Astrocyte (in vitro differentiated cells and primary cell): ENCODE measurements around the gene TMEM178B. TPM values are rescaled to one million over a fixed set of nuclear protein-coding genes. Genes with fewer than 3 reads are reported as not detected.

Source experiments
- DNase-seq: peaks from one replicate; pipeline ENCODE4 v3.0.0-alpha.2; 2010; ENCODE audit warnings: low read depth
- FAIRE-seq: peaks from 2 replicates; lab custom pipeline; 2011; peaks lifted over from hg19 to GRCh38; lab: Jason Lieb, UNC
- H2AFZ ChIP-seq: 2 replicates; pipeline ENCODE4 v1.6.0; 2012; ENCODE audit warnings: low read depth, low read length, inconsistent platforms
- H3K27ac ChIP-seq: 2 replicates; pipeline ENCODE4 v1.5.1; 2011; ENCODE audit warnings: low read depth, low read length, inconsistent platforms
- H3K27me3 ChIP-seq: 2 replicates; pipeline ENCODE4 v1.6.0; 2011; ENCODE audit warnings: low read length, inconsistent platforms; ENCODE audit not compliant: insufficient read depth
- H3K36me3 ChIP-seq: 2 replicates; pipeline ENCODE4 v1.5.1; 2011; ENCODE audit warnings: low read length, inconsistent platforms; ENCODE audit not compliant: insufficient read depth
- H3K4me1 ChIP-seq: 2 replicates; pipeline ENCODE4 v1.5.1; 2011; ENCODE audit warnings: low read length, inconsistent platforms; ENCODE audit not compliant: insufficient read depth
- H3K4me2 ChIP-seq: 2 replicates; pipeline ENCODE4 v1.6.0; 2012; ENCODE audit warnings: low read length, inconsistent platforms
- H3K4me3 ChIP-seq: 2 replicates; pipeline ENCODE4 v1.5.1; 2011; ENCODE audit warnings: low read depth, mild to moderate bottlenecking, low read length, inconsistent platforms; ENCODE audit not compliant: insufficient read depth
- H3K79me2 ChIP-seq: 2 replicates; pipeline ENCODE4 v1.6.0; 2012; ENCODE audit warnings: mild to moderate bottlenecking, low read length, inconsistent platforms; ENCODE audit not compliant: insufficient read depth
- H3K9ac ChIP-seq: 2 replicates; pipeline ENCODE4 v1.6.0; 2012; ENCODE audit warnings: mild to moderate bottlenecking, low read length, inconsistent platforms
- H3K9me3 ChIP-seq: 2 replicates; pipeline ENCODE4 v1.5.1; 2012; ENCODE audit warnings: low read depth, mild to moderate bottlenecking, low read length, inconsistent platforms; ENCODE audit not compliant: insufficient read depth
- H4K20me1 ChIP-seq: 2 replicates; pipeline ENCODE4 v1.6.0; 2012; ENCODE audit warnings: low read length, inconsistent platforms; ENCODE audit not compliant: insufficient read depth
- H3K27ac Mint-ChIP-seq: one replicate; pipeline ENCODE4 v1.8.0; 2021; ENCODE audit warnings: mild to moderate bottlenecking, mixed read lengths; ENCODE audit not compliant: unreplicated experiment
- H3K27me3 Mint-ChIP-seq: one replicate; pipeline ENCODE4 v1.8.0; 2021; ENCODE audit warnings: low read depth, mixed read lengths; ENCODE audit not compliant: unreplicated experiment
- H3K36me3 Mint-ChIP-seq: one replicate; pipeline ENCODE4 v1.8.0; 2021; ENCODE audit warnings: low read depth, mixed read lengths; ENCODE audit not compliant: unreplicated experiment
- H3K4me1 Mint-ChIP-seq: one replicate; pipeline ENCODE4 v1.8.0; 2021; ENCODE audit warnings: low read depth, mixed read lengths; ENCODE audit not compliant: unreplicated experiment
- H3K4me3 Mint-ChIP-seq: one replicate; pipeline ENCODE4 v1.8.0; 2021; ENCODE audit warnings: mild to moderate bottlenecking, moderate library complexity, mixed read lengths; ENCODE audit not compliant: unreplicated experiment
- H3K9me3 Mint-ChIP-seq: one replicate; pipeline ENCODE4 v1.8.0; 2021; ENCODE audit warnings: mild to moderate bottlenecking, mixed read lengths; ENCODE audit not compliant: unreplicated experiment
- EZH2 ChIP-seq: IDR thresholded peaks from 2 replicates; pipeline ENCODE4 v1.6.1; 2012; ENCODE audit warnings: mild to moderate bottlenecking, low read length, inconsistent platforms; ENCODE audit not compliant: insufficient read depth
- total RNA-seq: library from RNA; stranded (reverse); gene quantifications from 2 replicates; pipeline ENCODE4 v1.2.1, GENCODE V29; 2021
- TF ChIP-seq, protein P1 (sequence below): IDR thresholded peaks from 2 replicates; pipeline ENCODE4 v1.5.1; 2011; ENCODE audit warnings: low read depth, mild to moderate bottlenecking, inconsistent platforms, low read length, moderate library complexity; ENCODE audit not compliant: insufficient read depth

TMEM178B gene
- total RNA-seq, 1 donor from 2014 or later: 3.9 TPM

DNA sequence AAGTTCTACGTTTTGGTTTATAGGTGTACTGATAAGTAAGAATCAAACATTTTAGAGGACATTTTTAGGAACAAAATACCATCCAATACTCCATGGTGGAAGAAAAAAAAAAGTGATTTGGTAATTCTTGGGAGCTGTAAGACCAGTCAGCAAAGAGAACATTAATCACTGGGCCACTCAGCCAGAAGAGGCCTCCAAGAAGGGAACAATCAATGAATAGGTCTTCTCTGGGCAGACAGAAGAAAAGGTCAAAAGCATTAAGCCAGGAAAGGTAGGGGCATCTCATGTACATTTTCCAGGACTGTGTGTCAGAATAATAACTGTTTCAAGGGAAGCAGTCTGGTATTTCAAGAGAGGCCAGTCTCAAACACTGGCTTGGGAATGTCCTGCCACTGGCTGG is 286.9 kb downstream of the TMEM178B start:
- H3K9me3 Mint-ChIP-seq: no peaks in the 10 kb centered on the region
- no peak for DNase-seq
- Histone ChIP-seq H3K36me3 (no peaks in the 10 kb centered on the region), H3K9me3 (no peaks in the 10 kb centered on the region), H2AFZ (no peak overlapping the region), H3K27ac (no peak overlapping the region), H3K79me2 (no peaks in the 10 kb centered on the region), H3K27me3 (no peaks in the 10 kb centered on the region), H3K4me1 (peaks cover 16% of the 10 kb centered on the region), H4K20me1 (no peaks in the 10 kb centered on the region), H3K9ac (no peak overlapping the region), H3K4me3 (no peak overlapping the region), H3K4me2 (no peak overlapping the region)
- TF ChIP-seq, protein P1, sequence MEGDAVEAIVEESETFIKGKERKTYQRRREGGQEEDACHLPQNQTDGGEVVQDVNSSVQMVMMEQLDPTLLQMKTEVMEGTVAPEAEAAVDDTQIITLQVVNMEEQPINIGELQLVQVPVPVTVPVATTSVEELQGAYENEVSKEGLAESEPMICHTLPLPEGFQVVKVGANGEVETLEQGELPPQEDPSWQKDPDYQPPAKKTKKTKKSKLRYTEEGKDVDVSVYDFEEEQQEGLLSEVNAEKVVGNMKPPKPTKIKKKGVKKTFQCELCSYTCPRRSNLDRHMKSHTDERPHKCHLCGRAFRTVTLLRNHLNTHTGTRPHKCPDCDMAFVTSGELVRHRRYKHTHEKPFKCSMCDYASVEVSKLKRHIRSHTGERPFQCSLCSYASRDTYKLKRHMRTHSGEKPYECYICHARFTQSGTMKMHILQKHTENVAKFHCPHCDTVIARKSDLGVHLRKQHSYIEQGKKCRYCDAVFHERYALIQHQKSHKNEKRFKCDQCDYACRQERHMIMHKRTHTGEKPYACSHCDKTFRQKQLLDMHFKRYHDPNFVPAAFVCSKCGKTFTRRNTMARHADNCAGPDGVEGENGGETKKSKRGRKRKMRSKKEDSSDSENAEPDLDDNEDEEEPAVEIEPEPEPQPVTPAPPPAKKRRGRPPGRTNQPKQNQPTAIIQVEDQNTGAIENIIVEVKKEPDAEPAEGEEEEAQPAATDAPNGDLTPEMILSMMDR: no peak
- TF ChIP-seq EZH2: no peak
- peak overlapping the region; percentile 0 for H3K27ac Mint-ChIP-seq
- H3K4me1 Mint-ChIP-seq: peaks cover 38% of the 10 kb centered on the region
- H3K27me3 Mint-ChIP-seq: no peaks in the 10 kb centered on the region
- H3K36me3 Mint-ChIP-seq: no peaks in the 10 kb centered on the region
- H3K4me3 Mint-ChIP-seq: no peak overlapping the region
- no peak for FAIRE-seq

DNA sequence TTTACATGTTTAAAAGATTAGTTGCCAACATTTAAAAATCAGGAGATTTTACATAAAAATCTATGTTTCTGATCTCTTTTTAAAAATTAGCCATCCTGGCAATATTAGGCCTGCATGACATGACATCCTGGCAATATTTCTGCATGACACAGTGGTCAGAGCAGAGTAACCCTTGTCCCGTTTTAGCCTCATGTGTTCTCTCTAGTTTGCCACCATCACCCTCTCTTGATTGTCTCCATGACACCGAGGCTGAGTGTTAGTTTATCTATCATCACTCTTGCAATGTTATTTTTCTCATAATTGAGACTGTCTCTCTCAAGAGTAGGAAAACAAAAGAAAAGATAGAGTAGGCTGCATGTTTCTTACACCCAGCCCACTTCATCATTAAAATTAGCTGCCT is 287.6 kb downstream of the TMEM178B start:
- no peak overlapping the region for H3K4me3 Mint-ChIP-seq
- H3K27me3 ChIP-seq: no peaks in the 10 kb centered on the region
- H3K27ac ChIP-seq: no peak overlapping the region
- H3K9me3 ChIP-seq: no peaks in the 10 kb centered on the region
- no peak overlapping the region for H2AFZ ChIP-seq
- H3K36me3 ChIP-seq: no peaks in the 10 kb centered on the region
- H3K4me3 ChIP-seq: no peak overlapping the region
- peak overlapping the region; percentile 99 for H3K27ac Mint-ChIP-seq
- FAIRE-seq (no peak), DNase-seq (no peak)
- H3K9me3 Mint-ChIP-seq: no peaks in the 10 kb centered on the region
- H3K9ac ChIP-seq: no peak overlapping the region
- peaks cover 41% of the 10 kb centered on the region for H3K4me1 Mint-ChIP-seq
- no peak for TF ChIP-seq EZH2
- TF ChIP-seq, protein P1: no peak
- H3K27me3 Mint-ChIP-seq: no peaks in the 10 kb centered on the region
- H3K79me2 ChIP-seq: no peaks in the 10 kb centered on the region
- H4K20me1 ChIP-seq: no peaks in the 10 kb centered on the region
- no peaks in the 10 kb centered on the region for H3K36me3 Mint-ChIP-seq
- peaks cover 21% of the 10 kb centered on the region for H3K4me1 ChIP-seq
- H3K4me2 ChIP-seq: no peak overlapping the region

DNA sequence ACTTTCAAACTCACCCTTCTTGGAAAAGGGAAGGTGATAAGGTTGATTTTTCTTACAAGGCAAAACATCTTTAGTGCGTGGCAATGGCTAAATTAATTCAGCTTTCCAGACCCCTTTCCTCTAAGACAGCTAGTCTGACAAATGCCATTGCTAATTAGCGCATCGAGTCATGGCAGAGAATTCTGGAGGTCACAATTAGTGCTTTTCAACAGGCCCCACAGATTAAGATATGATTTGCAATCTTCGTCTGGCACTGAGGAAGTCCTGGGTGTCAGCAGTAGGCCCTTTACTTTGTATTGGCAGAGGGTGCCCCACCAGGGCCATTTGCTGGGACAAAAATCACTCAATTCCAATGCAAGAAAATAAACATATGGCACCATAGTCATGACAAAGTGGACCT is 288.1 kb downstream of the TMEM178B start:
- Histone ChIP-seq H3K79me2 (no peaks in the 10 kb centered on the region), H3K27ac (no peak overlapping the region), H3K4me3 (no peak overlapping the region), H3K27me3 (no peaks in the 10 kb centered on the region), H2AFZ (no peak overlapping the region), H4K20me1 (no peaks in the 10 kb centered on the region), H3K4me2 (peak overlapping the region; percentile 84), H3K9me3 (no peaks in the 10 kb centered on the region), H3K36me3 (no peaks in the 10 kb centered on the region), H3K9ac (no peak overlapping the region), H3K4me1 (peaks cover 21% of the 10 kb centered on the region)
- Mint-ChIP-seq H3K4me1 (peaks cover 43% of the 10 kb centered on the region), H3K9me3 (no peaks in the 10 kb centered on the region), H3K36me3 (no peaks in the 10 kb centered on the region), H3K4me3 (no peak overlapping the region), H3K27ac (peak overlapping the region; percentile 99), H3K27me3 (no peaks in the 10 kb centered on the region)
- DNase-seq (no peak), FAIRE-seq (no peak)
- TF ChIP-seq, protein P1: no peak
